ENCODE measurements around the gene APOH. TPM values are rescaled to one million over a fixed set of nuclear protein-coding genes. Genes with fewer than 3 reads are reported as not detected.

The APOH gene, protein sequence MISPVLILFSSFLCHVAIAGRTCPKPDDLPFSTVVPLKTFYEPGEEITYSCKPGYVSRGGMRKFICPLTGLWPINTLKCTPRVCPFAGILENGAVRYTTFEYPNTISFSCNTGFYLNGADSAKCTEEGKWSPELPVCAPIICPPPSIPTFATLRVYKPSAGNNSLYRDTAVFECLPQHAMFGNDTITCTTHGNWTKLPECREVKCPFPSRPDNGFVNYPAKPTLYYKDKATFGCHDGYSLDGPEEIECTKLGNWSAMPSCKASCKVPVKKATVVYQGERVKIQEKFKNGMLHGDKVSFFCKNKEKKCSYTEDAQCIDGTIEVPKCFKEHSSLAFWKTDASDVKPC
- total RNA-seq (2021) (0.44 and 1.4 TPM in 2 replicates), Bru-seq, nascent RNA (percentile 27 among the genes with signal in this experiment), BruChase-seq, experiment 1, labeled RNA remaining after a 2-hour chase (percentile 19 among the genes with signal in this experiment), BruChase-seq, experiment 2, labeled RNA remaining after a 6-hour chase (percentile 29 among the genes with signal in this experiment)
- long read RNA-seq, result 0 reads

DNA sequence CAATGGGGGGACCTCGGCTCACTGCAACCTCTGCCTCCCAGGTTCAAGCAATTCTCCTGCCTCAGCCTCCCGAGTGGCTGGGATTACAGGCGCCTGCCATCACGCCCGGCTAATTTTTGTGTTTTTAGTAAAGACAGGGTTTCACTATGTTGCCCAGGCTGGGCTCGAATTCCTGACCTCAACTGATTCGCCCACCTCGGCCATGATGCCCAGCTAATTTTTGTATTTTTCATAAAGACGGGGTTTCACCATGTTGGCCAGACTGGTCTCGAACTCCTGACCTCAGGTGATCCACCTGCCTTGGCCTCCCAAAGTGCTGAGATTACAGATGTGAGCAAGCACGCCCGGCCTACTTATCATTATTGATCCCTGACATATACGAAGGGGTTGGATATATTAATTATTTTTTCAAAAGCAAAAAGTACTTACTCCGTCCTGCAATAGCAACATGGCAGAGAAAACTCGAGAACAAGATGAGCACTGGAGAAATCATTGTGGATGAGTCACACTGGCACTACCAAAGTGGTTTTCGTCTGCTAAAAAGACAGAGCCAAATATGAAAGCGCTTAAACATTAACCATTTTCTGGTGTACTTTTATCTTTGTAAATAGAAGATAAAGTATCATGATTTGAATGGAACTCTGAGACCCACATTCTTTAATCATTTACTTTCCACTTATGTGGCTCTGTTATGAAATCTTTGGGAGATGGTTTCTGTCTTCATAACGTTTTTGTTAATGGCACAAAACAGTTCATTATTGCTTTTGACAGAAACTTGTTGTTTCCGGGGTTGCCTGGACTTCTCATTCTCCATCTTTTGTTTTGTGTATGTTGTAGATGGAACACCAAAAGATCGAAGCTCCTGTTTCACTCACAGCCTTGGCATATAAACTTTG lies at the start of gene APOH:
Gene APOH, minus strand, starts transcription at position 529 of the 896 bp plus-strand sequence. Its CDS starts 36 bp downstream, at position 493.
- Histone ChIP-seq H3K9me3 (ENCODE audit: low read depth, low read length, poor library complexity, severe bottlenecking) (no peaks in the 10 kb centered on the region), H3K27me3 (replicated peaks; ENCODE audit: insufficient read depth, low read depth, low read length, poor library complexity) (no peaks in the 10 kb centered on the region), H3K27ac (ENCODE audit: low read depth, low read length, poor library complexity, severe bottlenecking) (no peak within 1 kb of the TSS), H3K36me3 (ENCODE audit: insufficient read depth, low read length, poor library complexity, severe bottlenecking) (no peaks in the 10 kb centered on the region), H3K4me1 (ENCODE audit: insufficient read depth, low read length, poor library complexity, severe bottlenecking) (peaks cover 7% of the 10 kb centered on the region), H3K4me3 (ENCODE audit: low read depth, low read length, poor library complexity, severe bottlenecking) (no peak within 1 kb of the TSS)
- ChIA-PET CTCF (no interaction called here), POLR2A (ENCODE audit: low non-redundant PET) (no interaction called here)
- no peak for DNase-seq (ENCODE audit: low spot score)
- intact Hi-C loops (cut with micrococcal nuclease; ENCODE audit: unreplicated experiment), result no loop called here
- no TSS peak for BruUV-seq (replicated peaks)
- TF ChIP-seq, protein P1, sequence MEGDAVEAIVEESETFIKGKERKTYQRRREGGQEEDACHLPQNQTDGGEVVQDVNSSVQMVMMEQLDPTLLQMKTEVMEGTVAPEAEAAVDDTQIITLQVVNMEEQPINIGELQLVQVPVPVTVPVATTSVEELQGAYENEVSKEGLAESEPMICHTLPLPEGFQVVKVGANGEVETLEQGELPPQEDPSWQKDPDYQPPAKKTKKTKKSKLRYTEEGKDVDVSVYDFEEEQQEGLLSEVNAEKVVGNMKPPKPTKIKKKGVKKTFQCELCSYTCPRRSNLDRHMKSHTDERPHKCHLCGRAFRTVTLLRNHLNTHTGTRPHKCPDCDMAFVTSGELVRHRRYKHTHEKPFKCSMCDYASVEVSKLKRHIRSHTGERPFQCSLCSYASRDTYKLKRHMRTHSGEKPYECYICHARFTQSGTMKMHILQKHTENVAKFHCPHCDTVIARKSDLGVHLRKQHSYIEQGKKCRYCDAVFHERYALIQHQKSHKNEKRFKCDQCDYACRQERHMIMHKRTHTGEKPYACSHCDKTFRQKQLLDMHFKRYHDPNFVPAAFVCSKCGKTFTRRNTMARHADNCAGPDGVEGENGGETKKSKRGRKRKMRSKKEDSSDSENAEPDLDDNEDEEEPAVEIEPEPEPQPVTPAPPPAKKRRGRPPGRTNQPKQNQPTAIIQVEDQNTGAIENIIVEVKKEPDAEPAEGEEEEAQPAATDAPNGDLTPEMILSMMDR (conservative IDR thresholded peaks at IDR 0.05; ENCODE audit: low read depth, low read length), result no peak
- no peak for TF ChIP-seq EZH2 (IDR thresholded peaks at IDR 0.05; ENCODE audit: borderline replicate concordance, low read depth, low read length, poor library complexity, severe bottlenecking)

DNA sequence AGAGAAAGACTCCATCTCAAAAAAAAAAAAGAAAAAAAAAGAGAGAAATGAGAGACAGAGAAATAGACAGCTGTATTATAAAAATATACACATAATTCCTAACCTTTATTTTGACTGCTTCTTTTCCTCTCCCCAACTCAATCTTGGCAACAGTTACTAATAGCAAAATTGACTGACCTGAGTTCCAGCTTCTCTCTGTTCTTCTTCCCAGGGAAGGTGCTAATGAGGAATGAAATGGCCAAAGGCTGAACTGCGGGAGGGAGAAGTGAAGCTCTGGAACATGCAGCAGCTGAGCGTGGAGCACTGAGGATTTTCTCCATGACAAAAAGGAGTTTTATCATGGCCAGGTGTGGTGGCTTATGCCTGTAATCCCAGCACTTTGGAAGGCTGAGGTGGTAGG lies 48.0 kb upstream of the APOH start:
- POLR2A ChIA-PET (ENCODE audit: low non-redundant PET), result no interaction called here
- no peak overlapping the region for H3K27ac ChIP-seq (ENCODE audit: low read depth, low read length, poor library complexity, severe bottlenecking)
- intact Hi-C loops (cut with micrococcal nuclease; ENCODE audit: unreplicated experiment), result no loop called here

DNA sequence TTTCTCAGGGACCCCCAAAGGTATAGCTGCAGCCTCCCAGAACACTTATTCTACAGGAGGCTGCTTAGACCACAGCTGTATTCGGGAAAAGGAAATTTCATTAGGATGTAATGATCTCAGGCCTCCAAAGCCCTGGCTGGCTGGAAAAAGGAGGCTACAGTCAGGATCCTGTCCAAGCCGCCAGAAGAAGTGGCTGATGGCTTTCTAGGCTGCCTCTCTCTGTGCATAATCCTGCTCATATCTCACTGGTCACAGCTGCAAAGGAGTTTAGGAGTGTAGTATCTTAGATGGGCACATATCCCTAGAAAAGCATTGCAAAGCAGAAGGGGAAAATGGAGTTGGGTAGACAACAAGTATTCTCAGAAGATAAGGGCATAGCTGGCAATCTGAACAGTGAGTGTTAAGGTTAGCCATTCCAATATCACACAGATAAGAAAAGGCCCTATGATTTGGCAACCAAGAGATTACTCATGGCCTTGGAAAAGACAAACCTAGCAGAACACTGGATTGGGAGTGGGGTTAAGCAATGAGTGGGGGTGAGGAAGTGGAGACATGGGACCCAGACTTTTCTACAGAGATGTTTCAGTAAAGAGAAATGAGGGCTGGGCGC lies 47.2 kb upstream of the APOH start:
- H3K36me3 ChIP-seq (ENCODE audit: insufficient read depth, low read length, poor library complexity, severe bottlenecking), result no peaks in the 10 kb centered on the region
- no peak overlapping the region for H3K4me3 ChIP-seq (ENCODE audit: low read depth, low read length, poor library complexity, severe bottlenecking)
- no peak overlapping the region for H3K27ac ChIP-seq (ENCODE audit: low read depth, low read length, poor library complexity, severe bottlenecking)
- no peaks in the 10 kb centered on the region for H3K27me3 ChIP-seq (replicated peaks; ENCODE audit: insufficient read depth, low read depth, low read length, poor library complexity)
- ChIA-PET CTCF (no interaction called here), POLR2A (ENCODE audit: low non-redundant PET) (no interaction called here)
- DNase-seq (ENCODE audit: low spot score), result no peak
- BruUV-seq (replicated peaks), result no TSS peak
- no peaks in the 10 kb centered on the region for H3K4me1 ChIP-seq (ENCODE audit: insufficient read depth, low read length, poor library complexity, severe bottlenecking)
- intact Hi-C loops (cut with micrococcal nuclease; ENCODE audit: unreplicated experiment), result no loop called here
- H3K9me3 ChIP-seq (ENCODE audit: low read depth, low read length, poor library complexity, severe bottlenecking), result no peaks in the 10 kb centered on the region
- TF ChIP-seq, protein P1 (conservative IDR thresholded peaks at IDR 0.05; ENCODE audit: low read depth, low read length), result no peak
- no peak for TF ChIP-seq EZH2 (IDR thresholded peaks at IDR 0.05; ENCODE audit: borderline replicate concordance, low read depth, low read length, poor library complexity, severe bottlenecking)

More for the DNA sequence above, 48.0 kb upstream of the APOH start:
- Histone ChIP-seq H3K27me3 (replicated peaks; ENCODE audit: insufficient read depth, low read depth, low read length, poor library complexity) (no peaks in the 10 kb centered on the region), H3K36me3 (ENCODE audit: insufficient read depth, low read length, poor library complexity, severe bottlenecking) (no peaks in the 10 kb centered on the region), H3K9me3 (ENCODE audit: low read depth, low read length, poor library complexity, severe bottlenecking) (no peaks in the 10 kb centered on the region), H3K4me3 (ENCODE audit: low read depth, low read length, poor library complexity, severe bottlenecking) (no peak overlapping the region), H3K4me1 (ENCODE audit: insufficient read depth, low read length, poor library complexity, severe bottlenecking) (no peaks in the 10 kb centered on the region)
- BruUV-seq (replicated peaks), result no TSS peak
- CTCF ChIA-PET, result no interaction called here
- TF ChIP-seq, protein P1 (conservative IDR thresholded peaks at IDR 0.05; ENCODE audit: low read depth, low read length), result no peak
- TF ChIP-seq EZH2 (IDR thresholded peaks at IDR 0.05; ENCODE audit: borderline replicate concordance, low read depth, low read length, poor library complexity, severe bottlenecking), result no peak
- no peak for DNase-seq (ENCODE audit: low spot score)
